GM19452 (cell line): ENCODE measurements around the gene SCAP.
"Not testable (repeated sequence)": the region's sequence is repeated elsewhere in the genome, so short reads cannot be mapped to it uniquely, and the experiment has no call there.

ENCODE experiments used
- ATAC-seq: cut with Tn5 transposase; IDR thresholded peaks from one replicate; pipeline ENCODE4 v1.9.1; 2021; ENCODE audit not compliant: unreplicated experiment

The SCAP gene

DNA sequence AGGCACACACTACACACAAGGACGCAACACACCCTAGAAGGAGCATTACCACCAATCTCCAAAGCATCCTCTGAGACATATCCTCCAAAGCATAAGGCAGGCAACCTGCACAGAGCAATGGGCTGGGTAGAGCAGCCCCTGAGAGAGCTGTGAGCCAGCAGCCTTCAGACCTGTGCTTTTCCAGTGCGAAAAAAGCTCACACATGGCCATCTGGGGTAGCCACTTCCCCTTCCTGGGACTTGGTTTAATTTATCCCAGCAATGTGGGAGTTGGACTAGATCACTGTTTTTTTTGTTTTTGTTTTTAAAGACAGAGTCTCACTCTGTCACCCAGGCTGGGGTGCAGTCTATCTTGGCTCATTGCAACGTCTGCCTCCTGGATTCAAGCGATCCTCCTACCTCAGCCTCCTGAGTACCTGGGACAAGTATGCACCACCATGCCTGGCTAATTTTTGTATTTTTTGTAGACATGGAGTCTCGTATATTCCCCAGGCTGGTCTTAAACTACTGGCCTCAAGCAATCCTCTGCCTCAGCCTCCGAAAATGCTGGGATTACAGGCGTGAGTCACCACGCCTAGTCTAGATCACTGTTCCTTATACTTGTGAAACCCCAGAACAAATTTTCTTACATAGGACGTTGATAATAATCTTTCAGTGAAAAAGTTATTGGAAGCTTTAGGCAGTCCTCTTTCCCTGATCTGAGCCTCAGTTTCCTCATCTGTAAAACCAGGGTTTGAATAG lies 76.0 kb downstream of the SCAP start:
- no peak for ATAC-seq

DNA sequence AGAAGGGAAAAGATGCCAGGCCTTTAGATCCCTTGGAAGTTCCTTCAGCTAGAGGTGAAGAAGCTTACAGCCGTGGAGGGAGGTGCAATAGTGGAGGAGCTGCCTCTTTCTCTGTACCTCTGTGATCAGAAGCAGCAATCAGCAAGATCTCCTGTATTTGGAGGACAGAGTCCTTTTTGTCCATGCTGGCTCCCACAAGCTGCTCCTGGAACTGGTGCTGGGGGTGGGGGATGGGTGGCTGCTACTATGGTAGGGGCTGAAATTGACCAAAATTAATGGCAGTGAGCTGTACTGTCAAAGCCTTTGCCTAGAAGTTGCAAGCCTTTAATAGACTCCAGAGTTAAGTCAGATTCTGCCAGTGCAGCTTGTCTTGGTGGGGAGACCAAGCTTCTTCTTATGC lies 76.7 kb downstream of the SCAP start:
- no peak for ATAC-seq

DNA sequence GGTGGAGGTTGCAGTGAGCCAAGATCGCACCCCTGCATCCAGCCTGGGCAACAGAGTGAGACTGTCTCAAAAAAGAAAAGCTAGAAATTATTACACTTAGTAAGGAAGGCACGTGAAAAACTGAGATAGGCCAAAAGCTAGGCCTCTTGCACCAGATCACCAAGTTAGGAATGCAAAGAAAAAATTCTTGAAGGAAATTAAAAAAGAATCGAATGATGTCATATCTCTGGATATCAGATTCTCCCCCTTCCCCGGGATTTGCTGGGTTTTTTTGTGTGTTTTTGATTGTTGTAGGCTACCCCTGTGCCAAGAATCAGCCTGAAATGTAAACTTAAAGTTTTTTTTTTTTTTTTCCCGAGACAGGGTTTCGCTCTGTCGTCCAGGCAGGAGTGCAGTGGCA lies 77.5 kb downstream of the SCAP start:
- ATAC-seq: no peak

DNA sequence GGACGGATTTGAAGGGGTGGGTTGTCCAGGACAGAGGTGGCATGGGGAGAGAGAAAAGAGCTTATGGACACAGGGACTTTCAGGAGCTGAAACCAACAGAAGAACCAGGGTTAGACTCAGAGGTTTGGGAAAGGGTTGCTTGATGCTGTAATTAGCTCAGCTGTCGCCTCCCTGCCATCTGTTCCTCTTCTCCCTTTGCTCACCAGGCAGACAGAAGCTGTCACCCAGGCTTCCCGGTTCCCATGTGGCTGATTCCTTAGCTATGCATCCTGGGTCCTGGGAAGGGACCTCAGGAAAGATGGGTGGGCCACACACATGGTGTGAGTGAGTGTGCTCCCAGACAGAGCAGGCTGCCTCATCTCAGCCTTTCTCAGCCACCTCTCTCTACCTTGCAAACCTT lies 80.9 kb downstream of the SCAP start:
- ATAC-seq: no peak

DNA sequence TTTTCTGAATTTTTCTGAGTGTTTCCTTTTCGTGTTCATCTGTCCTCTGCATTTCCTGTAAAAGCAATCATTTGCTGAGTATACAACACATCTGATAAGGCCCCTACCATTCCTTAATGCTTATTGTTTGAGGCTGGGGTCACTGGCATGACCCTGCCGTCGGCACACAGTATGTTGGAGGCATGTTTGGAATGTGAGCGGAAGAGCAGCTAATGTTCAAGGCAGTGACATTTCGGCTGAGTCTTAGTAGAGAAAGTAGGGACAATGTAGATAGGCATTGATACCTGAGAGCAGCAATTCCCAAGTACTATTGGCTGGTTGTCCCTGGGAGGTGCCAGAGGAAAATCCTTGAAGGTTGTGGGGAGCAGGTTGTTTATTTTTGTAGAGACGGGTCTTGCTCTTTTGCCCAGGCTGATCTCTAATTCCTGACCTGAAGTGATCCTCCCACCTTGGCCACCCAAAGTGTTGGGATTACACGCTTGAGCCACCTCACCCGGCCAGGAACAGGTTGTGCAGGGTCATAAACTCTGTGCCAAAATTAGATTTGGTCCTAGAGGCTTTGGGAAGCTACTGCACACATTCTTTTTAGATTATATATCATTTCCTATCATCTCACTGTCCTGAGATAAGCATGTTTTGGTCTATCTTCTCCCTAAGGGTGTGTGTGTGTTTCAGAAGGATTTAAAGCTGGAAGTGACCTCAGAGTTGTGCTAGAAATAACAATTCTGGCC lies 81.4 kb downstream of the SCAP start:
- ATAC-seq: no peak

DNA sequence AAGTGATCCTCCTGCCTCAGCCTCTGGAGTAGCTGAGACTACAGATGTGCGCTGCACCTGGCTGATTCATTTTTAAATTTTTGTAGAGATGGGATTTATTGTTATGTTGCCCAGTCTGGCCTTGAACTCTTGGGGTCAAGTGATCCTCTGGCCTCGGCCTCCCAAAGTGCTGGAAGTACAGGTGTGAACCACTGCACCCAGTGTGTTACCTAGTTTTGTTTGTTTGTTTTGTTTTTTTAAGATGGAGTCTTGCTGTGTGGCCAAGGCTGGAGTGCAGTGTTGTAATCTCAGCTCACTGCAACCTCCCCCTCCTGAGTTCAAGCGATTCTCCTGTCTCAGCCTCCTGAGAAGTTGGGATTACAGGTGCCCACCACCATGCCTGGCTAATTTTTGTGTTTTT lies 82.8 kb downstream of the SCAP start:
- no peak for ATAC-seq

DNA sequence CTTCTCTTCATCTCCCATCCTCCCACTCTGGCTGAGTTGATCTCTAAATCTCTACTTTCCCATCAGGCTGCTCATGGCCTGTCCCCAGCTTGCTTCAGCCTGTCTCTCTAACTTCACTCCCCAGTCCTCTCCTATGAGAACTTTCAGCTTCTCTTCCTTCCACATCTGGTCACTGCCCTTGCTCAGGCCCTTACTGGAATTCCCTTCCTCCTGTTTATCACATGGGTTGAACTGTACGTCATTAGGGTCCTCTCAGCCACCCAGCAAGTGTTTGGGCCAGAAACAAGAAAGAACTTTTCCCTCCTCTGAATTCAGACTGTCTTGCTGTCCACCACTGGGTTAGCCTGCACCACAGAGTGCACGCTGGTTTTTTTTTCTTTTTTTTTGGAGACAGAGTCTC lies 89.9 kb downstream of the SCAP start:
- no peak for ATAC-seq

DNA sequence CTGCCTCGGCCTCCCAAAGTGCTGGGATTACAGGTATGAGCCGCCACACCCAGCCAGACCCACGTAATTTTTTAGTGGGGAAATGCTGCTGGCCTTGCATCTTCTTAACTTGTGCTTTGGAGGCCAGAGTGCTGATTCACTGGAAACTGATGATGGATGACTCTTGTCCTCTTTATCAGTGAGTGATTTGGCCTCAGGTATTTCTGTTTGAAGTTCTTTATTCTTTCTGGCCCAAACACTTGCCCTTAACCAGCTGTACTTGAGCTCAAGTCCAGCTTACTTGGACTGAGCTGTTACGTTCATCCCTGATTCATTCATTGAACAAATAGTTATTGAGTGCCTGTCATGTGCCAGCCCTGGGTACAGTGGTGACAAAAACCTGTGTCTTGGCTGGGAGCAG lies 90.7 kb downstream of the SCAP start:
- no peak for ATAC-seq

DNA sequence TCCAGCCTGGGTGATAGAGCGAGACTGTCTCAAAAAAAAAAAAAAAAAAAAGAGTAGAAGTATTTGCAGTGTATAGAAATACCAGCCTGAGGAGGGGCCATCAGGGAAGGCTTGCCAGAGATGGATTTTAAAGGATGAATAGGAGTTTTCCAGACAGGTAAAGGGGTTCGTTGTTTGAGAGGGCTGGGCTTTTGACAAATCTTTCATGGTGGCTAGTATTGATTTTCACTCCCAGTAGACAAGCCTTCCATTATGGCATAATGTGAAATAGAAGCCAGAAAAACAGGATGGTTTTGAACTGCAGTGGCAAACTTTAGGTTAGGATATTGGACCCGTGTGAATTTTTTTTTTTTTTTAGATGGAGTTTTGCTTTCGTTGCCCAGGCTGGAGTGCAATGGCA lies 91.3 kb downstream of the SCAP start:
- no peak for ATAC-seq

DNA sequence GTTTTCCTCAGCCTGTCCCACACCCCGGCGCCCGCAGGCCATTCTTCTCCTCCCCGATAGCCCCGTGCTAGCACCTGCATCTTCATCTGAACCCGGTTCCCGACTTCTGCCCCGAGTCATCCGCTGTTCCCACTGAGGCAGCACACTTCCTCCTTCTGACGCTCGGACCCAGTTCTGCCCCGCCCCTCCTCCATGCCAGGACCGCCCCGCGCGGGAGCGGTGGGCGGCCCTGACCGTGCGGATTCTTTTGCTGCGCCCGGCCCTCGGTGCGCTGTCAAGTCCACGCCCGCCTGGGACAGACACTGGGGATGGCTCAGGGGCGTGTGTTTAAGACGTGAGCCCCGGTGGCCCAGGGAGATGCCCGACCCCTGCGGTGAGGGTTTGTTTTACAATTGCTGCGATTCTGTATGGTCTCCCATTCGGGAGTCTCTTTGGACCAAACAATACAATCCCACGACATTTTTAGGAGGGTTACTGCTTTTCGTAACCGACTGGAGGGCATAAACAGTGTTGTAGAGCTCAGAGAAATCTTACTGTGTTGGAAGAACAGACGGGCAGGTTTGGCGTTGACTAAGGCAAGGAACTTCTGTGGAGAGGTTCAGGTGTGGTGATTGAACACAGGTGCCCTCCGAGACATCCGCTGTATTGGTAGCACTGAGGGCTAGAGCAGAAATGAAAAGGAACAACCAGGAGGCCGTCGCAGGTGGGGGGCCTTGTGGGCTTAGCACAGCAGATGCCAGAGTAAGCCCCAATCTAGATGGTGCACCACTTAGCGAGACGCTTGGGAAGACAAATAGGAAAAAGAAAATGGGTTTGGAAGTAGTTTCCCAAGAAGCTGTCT lies 94.2 kb downstream of the SCAP start:
- peak; percentile 56 for ATAC-seq

DNA sequence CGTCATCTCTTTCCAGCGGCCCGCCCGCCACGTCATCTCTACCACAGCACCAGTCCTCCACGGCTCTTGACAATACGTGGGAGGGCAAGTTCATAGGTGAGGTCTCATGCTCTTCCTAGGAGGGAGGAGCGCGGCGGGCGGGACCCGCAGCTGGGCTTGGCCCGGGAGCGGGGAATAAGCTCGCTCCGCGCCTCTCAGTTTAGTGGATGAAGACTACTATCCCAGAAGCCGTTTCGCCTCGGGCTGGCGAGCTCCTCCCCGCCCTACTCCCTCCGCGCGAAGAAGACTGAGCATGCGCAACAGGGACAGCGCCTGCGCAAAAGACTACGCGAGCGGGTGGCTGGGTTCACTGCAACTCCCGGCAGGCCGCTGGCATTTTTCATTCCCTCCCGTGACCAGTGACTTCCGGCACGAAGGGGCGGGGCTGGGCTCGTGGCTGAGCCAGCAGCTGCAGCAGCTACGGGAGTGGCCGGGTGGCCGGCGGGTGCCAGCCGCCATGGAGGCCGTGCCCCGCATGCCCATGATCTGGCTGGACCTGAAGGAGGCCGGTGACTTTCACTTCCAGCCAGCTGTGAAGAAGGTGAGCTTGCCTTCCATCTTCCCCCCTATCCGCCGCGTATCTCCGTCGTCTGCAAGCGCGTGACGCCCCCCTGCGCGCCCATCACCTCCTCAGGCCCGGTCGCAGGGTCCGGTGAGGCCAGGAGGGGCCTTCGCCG lies 95.0 kb downstream of the SCAP start, which contains the start of gene PTPN23:
Gene PTPN23 (plus strand): TSS at position 421 of the 716 bp plus-strand sequence. CDS start 76 bp downstream, at position 497.
- peak; percentile 75 for ATAC-seq

DNA sequence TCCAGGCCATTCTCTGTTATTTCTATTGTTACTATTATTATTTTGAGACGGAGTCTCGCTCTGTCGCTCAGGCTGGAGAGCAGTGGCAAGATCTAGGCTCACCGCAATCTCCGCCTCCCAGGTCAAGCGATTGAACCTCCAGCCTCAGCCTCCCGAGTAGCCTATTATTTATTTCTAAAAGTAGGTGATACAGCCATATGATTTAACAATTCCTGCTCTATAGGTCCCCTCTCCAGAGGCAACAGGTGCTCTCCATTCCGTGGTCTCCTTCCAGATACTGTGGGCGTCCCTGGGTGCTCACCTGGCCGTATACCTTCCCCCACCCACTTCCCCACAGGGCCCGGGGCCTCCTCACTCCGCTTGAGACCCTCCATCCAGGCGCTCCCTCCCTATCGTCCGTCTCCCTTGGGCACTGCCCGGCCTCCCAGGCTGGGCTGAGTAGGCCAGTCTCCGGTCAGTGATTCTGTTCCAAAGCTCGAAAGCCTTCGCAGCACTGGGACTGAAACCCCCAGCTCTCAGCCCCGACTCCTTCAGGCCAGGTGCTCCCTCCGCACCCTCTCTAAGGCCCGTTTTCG lies 95.6 kb downstream of the SCAP start:
- ATAC-seq: no peak

DNA sequence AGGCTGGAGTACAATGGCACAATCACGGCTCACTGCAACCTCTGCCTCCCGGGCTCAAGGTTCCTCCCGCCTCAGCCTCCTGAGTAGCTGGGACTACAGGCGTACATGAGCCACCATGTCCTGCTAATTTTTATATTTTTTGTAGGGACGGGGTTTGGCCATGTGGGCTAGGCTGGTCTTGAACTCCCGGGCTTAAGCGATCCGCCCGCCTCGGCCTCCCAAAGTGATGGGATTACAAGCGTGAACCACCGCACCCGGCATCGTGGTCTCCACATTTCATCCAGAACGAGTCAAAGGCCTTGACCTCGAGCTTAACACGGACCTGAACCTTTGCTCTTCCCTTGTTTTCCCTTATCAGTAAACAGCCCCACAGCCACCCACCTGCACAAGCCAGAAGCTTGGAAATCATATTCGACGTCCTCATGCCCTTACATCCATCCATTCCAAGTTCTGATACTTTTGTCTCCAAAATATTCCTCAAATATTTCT lies 96.3 kb downstream of the SCAP start:
- no peak for ATAC-seq

DNA sequence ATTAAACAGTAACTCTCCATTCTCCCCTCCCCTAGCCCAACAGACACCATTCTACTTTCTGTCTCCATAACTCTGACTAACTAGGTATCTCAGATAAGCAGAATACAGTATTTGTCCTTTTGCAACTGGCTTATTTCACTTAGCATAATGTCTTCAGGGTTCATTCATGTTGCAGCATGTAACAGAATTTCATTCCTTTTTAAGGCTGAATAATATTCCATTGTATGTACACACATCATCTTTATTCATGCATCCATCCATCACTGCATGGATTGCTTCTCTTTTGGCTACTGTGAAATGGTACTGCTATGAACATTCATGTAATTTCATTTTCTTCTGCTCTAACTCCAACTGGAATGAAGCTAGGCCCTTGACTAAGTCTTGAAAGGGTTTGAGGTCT lies 96.9 kb downstream of the SCAP start:
- ATAC-seq: no peak

DNA sequence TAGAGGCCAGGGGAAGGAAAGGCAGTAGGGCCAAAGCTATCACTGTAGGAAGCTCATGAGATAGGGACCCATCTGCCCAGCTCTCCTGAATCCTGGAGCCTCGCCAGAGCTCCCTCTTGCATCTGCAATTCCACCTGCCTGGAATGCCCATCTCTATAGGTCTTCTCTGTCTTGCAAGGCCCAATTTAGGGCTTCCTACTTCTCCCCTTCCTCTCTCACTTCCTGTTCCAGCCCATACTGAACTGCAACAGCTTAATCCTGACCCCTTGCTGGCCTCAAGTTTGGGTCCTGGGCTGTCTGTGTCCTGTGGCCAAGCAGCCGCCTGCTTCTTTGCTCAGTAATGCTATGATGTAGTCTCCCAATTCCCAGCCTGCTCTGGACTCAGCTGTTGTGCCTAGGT lies 98.6 kb downstream of the SCAP start:
- no peak for ATAC-seq

DNA sequence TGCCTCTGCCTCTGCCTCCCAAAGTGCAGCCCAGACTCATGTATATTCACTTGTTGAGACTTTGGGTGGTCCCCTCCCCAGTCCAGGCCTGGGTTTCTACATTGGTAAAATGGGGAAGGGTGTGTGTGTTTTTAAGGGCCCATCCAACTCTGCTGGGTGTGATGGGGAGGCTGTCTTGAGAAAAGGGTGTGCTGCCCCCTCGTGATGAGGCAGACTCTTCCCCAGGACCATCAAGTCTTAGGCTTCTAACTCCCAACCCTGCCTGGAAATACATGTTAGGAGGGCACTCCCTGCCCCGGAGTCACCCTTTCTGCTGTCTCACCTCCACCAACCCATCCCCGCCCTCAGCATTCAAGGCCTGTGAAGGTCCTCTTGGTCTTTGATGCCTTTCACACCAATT lies 99.3 kb downstream of the SCAP start:
- no peak for ATAC-seq

DNA sequence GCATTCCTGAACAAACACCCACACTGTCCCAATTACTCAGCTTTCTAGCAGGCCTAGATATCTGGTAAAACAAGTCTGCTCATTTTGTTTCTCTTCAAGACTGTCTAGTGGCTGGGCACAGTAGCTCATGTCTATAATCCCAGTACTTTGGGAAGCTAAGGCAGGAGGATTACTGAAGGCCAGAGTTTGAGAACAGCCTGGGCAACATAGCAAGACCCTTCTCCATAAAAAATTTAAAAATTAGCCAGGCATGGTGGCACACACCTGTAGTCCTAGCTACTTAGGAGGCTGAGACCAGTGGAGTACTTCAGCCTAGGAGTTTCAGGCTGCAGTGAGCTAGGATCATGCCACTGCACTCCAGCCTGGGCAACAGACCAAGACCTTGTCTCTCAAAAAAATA lies 101.2 kb downstream of the SCAP start:
- ATAC-seq: no peak

DNA sequence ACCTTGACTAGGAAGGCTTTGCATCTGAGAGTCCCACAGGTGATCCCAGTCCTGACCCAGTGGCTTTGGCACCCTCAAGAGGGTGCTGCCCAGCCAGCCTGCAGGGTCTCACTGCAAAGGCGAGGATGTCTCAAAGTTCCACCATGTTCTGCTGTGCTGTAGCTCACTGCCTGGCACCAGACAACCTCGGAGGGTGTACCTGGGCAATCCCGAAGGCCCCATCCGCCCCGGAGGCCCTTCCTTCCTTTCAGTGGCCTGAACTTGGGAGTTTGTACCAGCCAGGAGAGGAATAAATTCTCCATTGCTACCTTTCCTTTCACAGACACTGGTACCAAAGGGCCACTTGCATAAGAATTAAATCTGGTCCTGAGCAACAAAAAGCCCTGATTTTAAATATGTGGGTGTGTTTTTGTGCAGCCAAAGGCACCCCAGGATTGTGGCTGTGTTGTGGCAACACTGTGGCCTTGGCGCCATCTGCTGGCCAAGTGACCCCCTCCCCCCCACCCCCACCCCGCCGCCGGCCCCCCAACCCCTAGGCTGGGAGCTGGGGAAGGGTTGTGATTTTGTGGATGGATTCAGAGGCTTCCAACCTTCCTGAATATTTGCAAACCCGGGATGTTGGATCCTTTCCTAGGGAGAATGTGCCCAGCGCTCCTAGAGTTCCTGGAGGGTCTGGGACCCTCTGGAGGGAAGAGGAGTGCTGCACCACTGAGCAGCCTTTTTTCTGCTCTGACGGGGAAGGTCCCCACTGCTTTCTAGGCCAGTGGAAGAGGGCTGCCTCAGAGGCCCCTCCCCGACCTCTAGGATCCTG lies 104.6 kb downstream of the SCAP start:
- ATAC-seq: no peak

DNA sequence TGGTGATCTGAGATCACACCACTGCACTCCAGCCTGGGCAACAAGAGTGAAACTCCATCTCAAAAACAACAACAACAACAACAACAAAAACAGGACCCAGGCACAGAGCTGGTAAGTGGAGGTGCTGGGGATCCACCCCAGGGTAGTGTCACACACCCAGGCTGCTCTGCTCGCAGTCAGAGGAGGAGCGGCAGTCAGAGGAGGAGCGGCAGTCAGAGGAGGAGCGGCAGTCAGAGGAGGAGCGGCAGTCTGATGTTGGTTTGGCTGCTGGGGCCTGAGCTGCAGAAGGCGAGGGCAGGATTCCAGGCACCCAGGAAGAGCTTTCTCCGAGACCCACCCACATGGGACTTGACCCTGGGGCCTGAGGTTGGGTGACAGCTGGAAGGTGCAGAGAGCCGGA lies 105.7 kb downstream of the SCAP start:
- not testable (repeated sequence) for ATAC-seq

DNA sequence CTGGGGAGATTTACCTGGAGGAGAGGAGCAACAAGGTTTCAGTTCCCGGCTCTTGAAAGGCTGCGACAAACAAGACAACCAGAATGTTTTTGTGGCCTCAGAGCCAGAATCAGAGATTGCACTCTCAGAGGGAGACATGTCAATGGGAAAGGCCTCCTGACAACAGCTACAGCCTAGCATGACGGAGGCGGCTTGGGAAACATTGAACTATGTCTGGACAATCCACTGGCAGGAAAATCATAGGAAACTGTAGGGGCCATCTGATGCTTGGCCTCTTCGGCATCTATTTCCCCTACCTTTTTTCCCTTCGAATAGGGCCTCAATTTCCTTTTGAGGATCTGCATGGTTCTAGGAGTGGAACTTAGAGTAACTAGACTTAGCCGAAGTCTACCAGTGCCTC lies 108.1 kb downstream of the SCAP start:
- no peak for ATAC-seq
